Sigmoid colon (tissue), 4 donors: ENCODE data around the gene COL9A3.

ENCODE experiments used
- POLR2AphosphoS5 ChIP-seq, 4 donors: sonication (generic); formaldehyde crosslinking; IDR thresholded peaks; one replicate each; pipeline ENCODE4 v1.6.1; 2017; ENCODE audit warnings: antibody characterized with exemption in 4 of 4
- TF ChIP-seq, protein P1 (sequence below), 4 experiments: fragments of 450-650 bp in 3 of 4; fragments of 200-600 bp in 1 of 4; IDR thresholded peaks; one replicate each; pipeline ENCODE4 v1.5.1; 2016 to 2019; ENCODE audit warnings: antibody characterized with exemption in 4 of 4, mild to moderate bottlenecking in 3 of 4, moderate library complexity in 2 of 4

DNA sequence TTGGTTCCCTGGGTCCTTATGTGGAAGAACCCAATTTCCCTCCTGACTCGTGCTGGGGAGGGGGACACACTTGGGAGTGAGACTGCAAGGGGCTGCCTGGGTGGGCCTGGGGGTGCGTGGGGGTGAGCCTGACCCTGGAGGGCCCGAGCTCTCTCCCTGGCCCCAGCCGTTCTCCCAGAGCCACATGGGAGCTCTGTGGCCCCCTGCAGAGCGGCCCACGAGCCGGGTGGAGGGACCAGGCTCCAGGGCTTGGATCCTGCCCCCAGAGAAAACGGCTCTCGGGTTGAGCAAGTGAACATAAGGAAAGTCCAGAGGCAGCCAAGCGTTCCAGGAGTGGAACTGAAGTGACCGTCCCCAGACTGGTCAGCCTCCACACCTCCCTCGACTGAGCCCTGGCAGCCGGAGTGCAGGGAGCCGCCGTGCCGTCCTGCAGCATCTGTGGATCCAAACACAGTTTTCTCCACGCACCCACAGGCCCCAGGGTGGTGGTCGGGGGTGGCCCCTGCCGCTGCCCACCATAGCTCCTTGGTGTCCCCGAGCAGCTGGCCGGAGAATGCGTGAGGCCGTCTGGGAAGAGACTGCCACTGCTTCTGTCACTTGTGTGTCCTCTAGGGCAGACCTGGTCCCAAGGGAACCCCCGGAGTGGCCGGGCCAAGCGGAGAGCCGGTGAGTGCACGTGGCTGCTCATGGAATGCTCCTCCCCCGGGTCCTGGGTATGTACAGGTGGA lies 10.6 kb downstream of the COL9A3 start:
- TF ChIP-seq, protein P1, sequence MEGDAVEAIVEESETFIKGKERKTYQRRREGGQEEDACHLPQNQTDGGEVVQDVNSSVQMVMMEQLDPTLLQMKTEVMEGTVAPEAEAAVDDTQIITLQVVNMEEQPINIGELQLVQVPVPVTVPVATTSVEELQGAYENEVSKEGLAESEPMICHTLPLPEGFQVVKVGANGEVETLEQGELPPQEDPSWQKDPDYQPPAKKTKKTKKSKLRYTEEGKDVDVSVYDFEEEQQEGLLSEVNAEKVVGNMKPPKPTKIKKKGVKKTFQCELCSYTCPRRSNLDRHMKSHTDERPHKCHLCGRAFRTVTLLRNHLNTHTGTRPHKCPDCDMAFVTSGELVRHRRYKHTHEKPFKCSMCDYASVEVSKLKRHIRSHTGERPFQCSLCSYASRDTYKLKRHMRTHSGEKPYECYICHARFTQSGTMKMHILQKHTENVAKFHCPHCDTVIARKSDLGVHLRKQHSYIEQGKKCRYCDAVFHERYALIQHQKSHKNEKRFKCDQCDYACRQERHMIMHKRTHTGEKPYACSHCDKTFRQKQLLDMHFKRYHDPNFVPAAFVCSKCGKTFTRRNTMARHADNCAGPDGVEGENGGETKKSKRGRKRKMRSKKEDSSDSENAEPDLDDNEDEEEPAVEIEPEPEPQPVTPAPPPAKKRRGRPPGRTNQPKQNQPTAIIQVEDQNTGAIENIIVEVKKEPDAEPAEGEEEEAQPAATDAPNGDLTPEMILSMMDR (IDR thresholded peaks at IDR 0.05) = no peak
- no peak for TF ChIP-seq POLR2AphosphoS5 (IDR thresholded peaks at IDR 0.05)
